NT2/D1 (cell line): ENCODE measurements around the gene UNG.

Experiments
- DNase-seq: peaks from one replicate; pipeline ENCODE4 v3.0.0-alpha.2; 2011; ENCODE audit warnings: low read depth, low spot score
- H3K27me3 ChIP-seq: 2 replicates; pipeline ENCODE4 v1.6.0; 2011; ENCODE audit warnings: mild to moderate bottlenecking; ENCODE audit not compliant: insufficient read length, insufficient read depth
- H3K36me3 ChIP-seq: 2 replicates; pipeline ENCODE4 v1.6.1; 2011; ENCODE audit warnings: mild to moderate bottlenecking, low read length, mixed read lengths; ENCODE audit not compliant: insufficient read depth, insufficient read length
- H3K4me1 ChIP-seq: 2 replicates; pipeline ENCODE4 v1.5.1; 2011; ENCODE audit not compliant: insufficient read depth, insufficient read length
- H3K4me3 ChIP-seq: 2 replicates; pipeline ENCODE4 v1.5.1; 2011; ENCODE audit warnings: low read depth; ENCODE audit not compliant: insufficient read length
- H3K9ac ChIP-seq: 2 replicates; pipeline ENCODE4 v1.6.0; 2011; ENCODE audit warnings: low read depth; ENCODE audit not compliant: insufficient read length
- H3K9me3 ChIP-seq: 2 replicates; pipeline ENCODE4 v1.5.1; 2011; ENCODE audit warnings: mild to moderate bottlenecking, low read length; ENCODE audit not compliant: insufficient read depth
- SUZ12 ChIP-seq: IDR thresholded peaks from 2 replicates; pipeline ENCODE4 v1.6.1; 2011; ENCODE audit not compliant: insufficient read length, insufficient read depth; ENCODE audit errors: extremely low read depth
- YY1 ChIP-seq: IDR thresholded peaks from 2 replicates; pipeline ENCODE4 v1.6.1; 2011; ENCODE audit not compliant: insufficient read length, insufficient read depth
- ZNF274 ChIP-seq: IDR thresholded peaks from 2 replicates; pipeline ENCODE4 v1.6.1; 2011; ENCODE audit warnings: mild to moderate bottlenecking, low read depth, low read length

UNG gene

GRCh38 chr12:109150124-109150640 lies 52.8 kb downstream of the UNG start:
- H3K36me3 ChIP-seq, result no peaks in the 10 kb centered on the region
- TF ChIP-seq SUZ12 (no peak), ZNF274 (no peak), YY1 (no peak)
- H3K27me3 ChIP-seq, result peaks cover 16% of the 10 kb centered on the region
- H3K4me3 ChIP-seq, result no peak overlapping the region
- no peak overlapping the region for H3K9ac ChIP-seq
- no peak for DNase-seq
- no peaks in the 10 kb centered on the region for H3K4me1 ChIP-seq
- H3K9me3 ChIP-seq, result no peaks in the 10 kb centered on the region

GRCh38 chr12:109151457-109151856 lies 54.1 kb downstream of the UNG start:
- H3K4me1 ChIP-seq, result no peaks in the 10 kb centered on the region
- no peak overlapping the region for H3K4me3 ChIP-seq
- H3K27me3 ChIP-seq, result peaks cover 16% of the 10 kb centered on the region
- no peaks in the 10 kb centered on the region for H3K36me3 ChIP-seq
- no peak overlapping the region for H3K9ac ChIP-seq
- no peaks in the 10 kb centered on the region for H3K9me3 ChIP-seq
- TF ChIP-seq YY1 (no peak), SUZ12 (no peak), ZNF274 (no peak)
- DNase-seq, result no peak

- H3K4me1 ChIP-seq, result no peaks in the 10 kb centered on the region
- DNase-seq, result no peak
- H3K36me3 ChIP-seq, result no peaks in the 10 kb centered on the region
- H3K4me3 ChIP-seq, result peak overlapping the region; percentile 37
- peak overlapping the region; percentile 58 for H3K9ac ChIP-seq
- TF ChIP-seq SUZ12, result no peak
- no peak for TF ChIP-seq ZNF274
- no peak for TF ChIP-seq YY1
- no peaks in the 10 kb centered on the region for H3K9me3 ChIP-seq
- peaks cover 16% of the 10 kb centered on the region for H3K27me3 ChIP-seq
These were observed 56.5 kb downstream of the UNG start for GRCh38 chr12:109153821-109154441.

- Histone ChIP-seq H3K9me3 (no peaks in the 10 kb centered on the region), H3K9ac (peak overlapping the region; percentile 85), H3K4me3 (peak overlapping the region; percentile 77), H3K4me1 (no peaks in the 10 kb centered on the region), H3K36me3 (no peaks in the 10 kb centered on the region), H3K27me3 (peaks cover 16% of the 10 kb centered on the region)
- TF ChIP-seq ZNF274 (no peak), YY1 (no peak), SUZ12 (no peak)
- peak; percentile 94 for DNase-seq
These were observed 57.3 kb downstream of the UNG start for GRCh38 chr12:109154451-109155438.

GRCh38 chr12:109156036-109156435 lies 58.6 kb downstream of the UNG start:
- no peaks in the 10 kb centered on the region for H3K36me3 ChIP-seq
- H3K27me3 ChIP-seq, result peaks cover 16% of the 10 kb centered on the region
- TF ChIP-seq ZNF274 (no peak), YY1 (no peak), SUZ12 (no peak)
- no peaks in the 10 kb centered on the region for H3K9me3 ChIP-seq
- DNase-seq, result no peak
- H3K9ac ChIP-seq, result no peak overlapping the region
- H3K4me1 ChIP-seq, result no peaks in the 10 kb centered on the region
- no peak overlapping the region for H3K4me3 ChIP-seq

- Histone ChIP-seq H3K4me3 (no peak overlapping the region), H3K9me3 (no peaks in the 10 kb centered on the region), H3K4me1 (no peaks in the 10 kb centered on the region), H3K36me3 (no peaks in the 10 kb centered on the region), H3K9ac (no peak overlapping the region), H3K27me3 (peaks cover 16% of the 10 kb centered on the region)
- TF ChIP-seq YY1 (no peak), ZNF274 (no peak), SUZ12 (no peak)
- DNase-seq, result no peak
These were observed 59.2 kb downstream of the UNG start for GRCh38 chr12:109156586-109156985.

GRCh38 chr12:109157986-109158385 lies 60.6 kb downstream of the UNG start:
- no peak for DNase-seq
- Histone ChIP-seq H3K27me3 (peaks cover 13% of the 10 kb centered on the region), H3K9ac (no peak overlapping the region), H3K4me1 (no peaks in the 10 kb centered on the region), H3K36me3 (no peaks in the 10 kb centered on the region), H3K9me3 (no peaks in the 10 kb centered on the region), H3K4me3 (no peak overlapping the region)
- TF ChIP-seq ZNF274, result no peak
- no peak for TF ChIP-seq YY1
- no peak for TF ChIP-seq SUZ12
